ENCODE results near the gene SRRD. TPM values are rescaled to one million over a fixed set of nuclear protein-coding genes. Genes with fewer than 3 reads are reported as not detected.
A peak's percentile ranks its signal among the peaks of the same experiment; 100 is the strongest.

Gene SRRD
- total and polyA plus RNA-seq, 2 donors from 2014 or later: 20.3 to 22.8 TPM

DNA sequence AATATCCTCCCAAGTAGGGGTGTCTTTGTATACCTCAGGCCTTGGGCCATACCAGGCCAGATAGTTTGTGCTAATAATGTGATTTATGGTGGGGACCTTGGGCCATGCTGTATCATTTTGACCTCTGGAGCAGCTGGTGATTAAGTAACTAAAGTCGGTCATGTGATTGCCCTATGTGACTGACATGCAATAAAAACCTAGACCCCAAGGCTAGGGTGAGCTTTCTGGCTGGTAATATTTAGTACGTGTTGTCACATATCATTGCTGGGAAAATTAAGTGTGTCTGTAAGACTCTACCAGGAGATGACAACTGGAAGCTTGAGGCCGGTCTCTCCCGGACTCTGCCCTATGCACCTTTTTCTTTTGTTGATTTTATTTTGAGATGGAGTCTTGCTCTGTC, 41.2 kb downstream of the SRRD start:
- Histone ChIP-seq H3K27ac (ENCODE audit: low read depth in 2 of 2, low read length in 2 of 2) (peak overlapping the region; percentile 11 to 13), H3K4me1 (ENCODE audit: control insufficient read depth in 2 of 3, insufficient read depth in 2 of 3, low read depth in 1 of 3, low read length in 3 of 3) (peaks cover 0 to 5% (median 0%) of the 10 kb centered on the region in 3 donors), H3K27me3 (ENCODE audit: control insufficient read depth, insufficient read depth, low read length) (no peaks in the 10 kb centered on the region), H3K9ac (ENCODE audit: low read length in 3 of 3) (no peak overlapping the region), H3K36me3 (ENCODE audit: control insufficient read depth in 2 of 3, insufficient read depth in 3 of 3, low read length in 3 of 3) (no peaks in the 10 kb centered on the region), H3K4me3 (ENCODE audit: low read length in 3 of 3) (no peak overlapping the region), H3K9me3 (ENCODE audit: control insufficient read depth in 2 of 3, insufficient read depth in 1 of 3, low read length in 3 of 3) (no peaks in the 10 kb centered on the region)
- no peak for FAIRE-seq
- TF ChIP-seq, protein P1, sequence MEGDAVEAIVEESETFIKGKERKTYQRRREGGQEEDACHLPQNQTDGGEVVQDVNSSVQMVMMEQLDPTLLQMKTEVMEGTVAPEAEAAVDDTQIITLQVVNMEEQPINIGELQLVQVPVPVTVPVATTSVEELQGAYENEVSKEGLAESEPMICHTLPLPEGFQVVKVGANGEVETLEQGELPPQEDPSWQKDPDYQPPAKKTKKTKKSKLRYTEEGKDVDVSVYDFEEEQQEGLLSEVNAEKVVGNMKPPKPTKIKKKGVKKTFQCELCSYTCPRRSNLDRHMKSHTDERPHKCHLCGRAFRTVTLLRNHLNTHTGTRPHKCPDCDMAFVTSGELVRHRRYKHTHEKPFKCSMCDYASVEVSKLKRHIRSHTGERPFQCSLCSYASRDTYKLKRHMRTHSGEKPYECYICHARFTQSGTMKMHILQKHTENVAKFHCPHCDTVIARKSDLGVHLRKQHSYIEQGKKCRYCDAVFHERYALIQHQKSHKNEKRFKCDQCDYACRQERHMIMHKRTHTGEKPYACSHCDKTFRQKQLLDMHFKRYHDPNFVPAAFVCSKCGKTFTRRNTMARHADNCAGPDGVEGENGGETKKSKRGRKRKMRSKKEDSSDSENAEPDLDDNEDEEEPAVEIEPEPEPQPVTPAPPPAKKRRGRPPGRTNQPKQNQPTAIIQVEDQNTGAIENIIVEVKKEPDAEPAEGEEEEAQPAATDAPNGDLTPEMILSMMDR (IDR thresholded peaks at IDR 0.05; ENCODE audit: borderline replicate concordance, extremely low read depth, insufficient read depth): no peak
- intact Hi-C loops (cut with DNase I): no loop called here
- DNase-seq: peak in 2 of 5 donors; percentile 5 to 7

DNA sequence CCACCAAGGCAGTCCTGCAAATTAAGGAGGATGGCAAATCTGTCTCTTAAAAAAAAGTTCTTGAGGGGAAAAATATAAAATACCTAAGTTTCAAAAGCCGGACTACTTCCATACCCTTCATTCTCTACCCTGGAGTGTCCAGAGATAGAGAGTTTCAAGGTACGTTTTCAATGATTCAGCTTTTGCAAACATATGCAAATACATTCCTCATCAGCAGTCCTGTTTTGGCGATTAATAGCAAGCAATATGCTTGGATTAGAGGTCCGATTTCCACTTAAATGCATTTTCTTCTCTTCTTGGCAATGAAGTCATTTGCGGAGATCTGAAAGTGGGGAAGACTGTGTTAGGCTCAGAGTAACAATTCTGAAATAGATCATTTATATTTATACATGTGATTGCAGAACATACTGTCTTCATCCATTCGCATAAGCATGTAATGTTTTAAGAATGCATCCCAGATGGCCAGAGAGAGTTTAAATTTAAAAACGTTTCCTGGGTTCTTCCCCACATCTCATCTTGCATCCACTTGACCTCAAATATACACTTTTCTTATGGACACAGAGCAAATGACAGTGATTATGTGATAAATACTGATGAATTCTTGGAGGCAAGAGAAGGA, 42.4 kb downstream of the SRRD start:
- DNase-seq (no peak), FAIRE-seq (no peak)
- intact Hi-C loops (cut with DNase I): no loop called here
- H3K4me1 ChIP-seq (ENCODE audit: control insufficient read depth in 2 of 3, insufficient read depth in 2 of 3, low read depth in 1 of 3, low read length in 3 of 3): peaks cover 0 to 5% (median 0%) of the 10 kb centered on the region in 3 donors
- TF ChIP-seq, protein P1 (IDR thresholded peaks at IDR 0.05; ENCODE audit: borderline replicate concordance, extremely low read depth, insufficient read depth): no peak
- H3K36me3 ChIP-seq (ENCODE audit: control insufficient read depth in 2 of 3, insufficient read depth in 3 of 3, low read length in 3 of 3): no peaks in the 10 kb centered on the region
- no peak overlapping the region for H3K9ac ChIP-seq (ENCODE audit: low read length in 3 of 3)
- no peaks in the 10 kb centered on the region for H3K9me3 ChIP-seq (ENCODE audit: control insufficient read depth in 2 of 3, insufficient read depth in 1 of 3, low read length in 3 of 3)
- no peak overlapping the region for H3K4me3 ChIP-seq (ENCODE audit: low read length in 3 of 3)
- no peak overlapping the region for H3K27ac ChIP-seq (ENCODE audit: low read depth in 2 of 2, low read length in 2 of 2)
- H3K27me3 ChIP-seq (ENCODE audit: control insufficient read depth, insufficient read depth, low read length): no peaks in the 10 kb centered on the region

DNA sequence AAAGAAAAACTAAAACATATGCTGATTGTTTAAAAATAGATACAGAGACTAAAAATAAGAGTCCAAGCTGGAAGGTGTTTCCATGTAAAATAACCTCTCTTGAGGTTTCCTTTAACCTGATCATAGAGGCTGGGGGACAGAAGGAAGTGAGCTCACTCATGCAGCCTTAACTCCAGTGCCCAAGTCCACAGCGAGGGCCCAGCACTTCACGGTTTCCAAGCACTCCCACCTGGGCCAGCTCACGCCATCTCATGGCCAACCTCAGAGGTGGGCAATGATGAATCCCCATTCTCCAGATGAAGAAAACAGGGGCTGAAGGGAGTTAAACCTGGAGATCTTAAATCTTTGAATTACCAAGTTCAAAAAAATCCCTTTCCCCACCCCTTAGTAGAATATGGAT, 43.5 kb downstream of the SRRD start:
- DNase-seq (no peak), FAIRE-seq (no peak)
- H3K36me3 ChIP-seq (ENCODE audit: control insufficient read depth in 2 of 3, insufficient read depth in 3 of 3, low read length in 3 of 3): peaks cover 0 to 3% (median 0%) of the 10 kb centered on the region in 3 donors
- intact Hi-C loops (cut with DNase I): no loop called here
- H3K4me1 ChIP-seq (ENCODE audit: control insufficient read depth in 2 of 3, insufficient read depth in 2 of 3, low read depth in 1 of 3, low read length in 3 of 3): peaks cover 0 to 5% (median 0%) of the 10 kb centered on the region in 3 donors
- H3K27ac ChIP-seq (ENCODE audit: low read depth in 2 of 2, low read length in 2 of 2): no peak overlapping the region
- TF ChIP-seq, protein P1 (IDR thresholded peaks at IDR 0.05; ENCODE audit: borderline replicate concordance, extremely low read depth, insufficient read depth): no peak
- H3K9ac ChIP-seq (ENCODE audit: low read length in 3 of 3): no peak overlapping the region
- no peaks in the 10 kb centered on the region for H3K27me3 ChIP-seq (ENCODE audit: control insufficient read depth, insufficient read depth, low read length)
- H3K4me3 ChIP-seq (ENCODE audit: low read length in 3 of 3): no peak overlapping the region
- H3K9me3 ChIP-seq (ENCODE audit: control insufficient read depth in 2 of 3, insufficient read depth in 1 of 3, low read length in 3 of 3): no peaks in the 10 kb centered on the region

All from kidney (tissue), 14 donors.